BJ (cell line): ENCODE data around the gene SPX. TPM values are rescaled to one million over a fixed set of nuclear protein-coding genes. Genes with fewer than 3 reads are reported as not detected.
A peak's percentile ranks its signal among the peaks of the same experiment; 100 is the strongest.

Source experiments
- CTCF ChIA-PET: fragments of 350-600 bp; formaldehyde crosslinking; extraction: SDS; loops from one replicate; lab custom pipeline; 2021; ENCODE audit warnings: antibody characterized with exemption, inconsistent platforms; lab: Yijun Ruan, JAX
- POLR2A ChIA-PET: fragments of 300-600 bp; sonication (Branson Sonifier 250); formaldehyde crosslinking; extraction: SDS; loops from one replicate; lab custom pipeline; 2021; ENCODE audit warnings: antibody characterized with exemption; lab: Charles Lee
- DNase-seq: peaks from one replicate; pipeline ENCODE4 v3.0.0-alpha.2; 2011; ENCODE audit warnings: low read depth
- H3K27me3 ChIP-seq: 2 replicates; pipeline ENCODE4 v1.6.0; 2011; ENCODE audit warnings: low read length; ENCODE audit not compliant: control insufficient read depth, insufficient read depth
- H3K36me3 ChIP-seq: 2 replicates; pipeline ENCODE4 v1.5.1; 2011; ENCODE audit warnings: low read length; ENCODE audit not compliant: control insufficient read depth, insufficient read depth
- H3K4me3 ChIP-seq: 2 replicates; pipeline ENCODE4 v1.5.1; 2011; ENCODE audit warnings: low read depth, mild to moderate bottlenecking, control low read depth, low read length
- CTCF ChIP-seq: IDR thresholded peaks from 2 replicates; pipeline ENCODE4 v1.5.1; 2011; ENCODE audit warnings: low read depth, mild to moderate bottlenecking, control low read depth, inconsistent platforms, low read length, moderate library complexity; ENCODE audit not compliant: insufficient read depth
- polyA plus RNA-seq: library from polyadenylated mRNA; depleted of rRNA; stranded (reverse); fragments of >200 nt; gene quantifications from 2 replicates; pipeline ENCODE4 v1.2.3, GENCODE V29; 2011

The SPX gene
- polyA plus RNA-seq, 1 experiment = 0.06 TPM

- CTCF ChIA-PET = no interaction called here
- POLR2A ChIA-PET = no interaction called here
These were observed 26.3 kb upstream of the SPX start for GRCh38 chr12:21499765-21500164.

GRCh38 chr12:21500786-21501257, 25.3 kb upstream of the SPX start:
- H3K4me3 ChIP-seq = peak overlapping the region; percentile 95
- TF ChIP-seq CTCF = no peak
- peaks cover 5% of the 10 kb centered on the region for H3K36me3 ChIP-seq
- ChIA-PET CTCF (no interaction called here), POLR2A (no interaction called here)
- no peak for DNase-seq
- H3K27me3 ChIP-seq = no peaks in the 10 kb centered on the region

More at GRCh38 chr12:21499765-21500164, 26.3 kb upstream of the SPX start:
- Histone ChIP-seq H3K27me3 (no peaks in the 10 kb centered on the region), H3K36me3 (peaks cover 5% of the 10 kb centered on the region), H3K4me3 (no peak overlapping the region)
- DNase-seq = no peak
- no peak for TF ChIP-seq CTCF

- CTCF ChIA-PET = interaction anchor here (0.6 kb wide), 2 partner anchors 9 to 18 kb away, joined by 3 to 5 read pairs; no protein-coding TSS in a partner anchor
- Histone ChIP-seq H3K4me3 (peak within 1 kb of the TSS; percentile 95), H3K36me3 (peaks cover 5% of the 10 kb centered on the region), H3K27me3 (no peaks in the 10 kb centered on the region)
- POLR2A ChIA-PET = no interaction called here
- peak; percentile 94 for DNase-seq
- TF ChIP-seq CTCF = no peak
These were observed 24.6 kb upstream of the SPX start, which contains the start of the genes GOLT1B and RECQL for GRCh38 chr12:21501258-21502163. Gene GOLT1B (plus strand): TSS chr12:21501789. CDS start chr12:21501924, 135 bp downstream. Gene RECQL (minus strand): TSS chr12:21501635. CDS start chr12:21499570, 2,065 bp downstream.

- no peaks in the 10 kb centered on the region for H3K27me3 ChIP-seq
- peak overlapping the region; percentile 95 for H3K4me3 ChIP-seq
- POLR2A ChIA-PET = no interaction called here
- H3K36me3 ChIP-seq = peaks cover 3% of the 10 kb centered on the region; the same call in 1 of the 2 replicates
- DNase-seq = no peak
- CTCF ChIA-PET = interaction anchor here (0.6 kb wide), 2 partner anchors 9 to 17 kb away, joined by 3 to 5 read pairs; no protein-coding TSS in a partner anchor
- TF ChIP-seq CTCF = no peak
These were observed 24.0 kb upstream of the SPX start for GRCh38 chr12:21502164-21502496.

- CTCF ChIA-PET = no interaction called here
- no peak for DNase-seq
- POLR2A ChIA-PET = no interaction called here
- TF ChIP-seq CTCF = no peak
- Histone ChIP-seq H3K27me3 (no peaks in the 10 kb centered on the region), H3K4me3 (peak overlapping the region; percentile 95), H3K36me3 (no peaks in the 10 kb centered on the region; the same call in 1 of the 2 replicates)
These were observed 23.2 kb upstream of the SPX start for GRCh38 chr12:21502872-21503271.
